Ovary (tissue), 1 donor: Measurements from ENCODE around the gene UPB1.

Source experiments
- EP300 ChIP-seq: sonication (generic); formaldehyde crosslinking; IDR thresholded peaks from one replicate; pipeline ENCODE4 v1.6.1; 2017; ENCODE audit warnings: antibody characterized with exemption
- POLR2A ChIP-seq: fragments of 450-650 bp; IDR thresholded peaks from one replicate; pipeline ENCODE4 v1.6.1; 2017; ENCODE audit warnings: antibody characterized with exemption, mild to moderate bottlenecking, moderate library complexity

GRCh38 chr22:24483976-24484545 lies 11.1 kb upstream of the UPB1 start:
- TF ChIP-seq EP300 (no peak), POLR2A (no peak)
